GM18951 (cell line): Measurements from ENCODE around the gene ODAD4.

Experiments
- POLR2A ChIP-seq: IDR thresholded peaks from 4 replicates; pipeline ENCODE4 v1.6.1; 2011; ENCODE audit warnings: mild to moderate bottlenecking; ENCODE audit not compliant: insufficient read length, insufficient read depth; ENCODE audit errors: extremely low read depth
- in situ Hi-C: fragments of 300-500 bp; cut with MboI; formaldehyde crosslinking; loops from one replicate; pipeline ENCODE4 v1.12.0; 2022; ENCODE audit warnings: low sequenced_read_pairs, mixed read lengths, inconsistent platforms; ENCODE audit not compliant: unreplicated experiment

The ODAD4 gene

DNA sequence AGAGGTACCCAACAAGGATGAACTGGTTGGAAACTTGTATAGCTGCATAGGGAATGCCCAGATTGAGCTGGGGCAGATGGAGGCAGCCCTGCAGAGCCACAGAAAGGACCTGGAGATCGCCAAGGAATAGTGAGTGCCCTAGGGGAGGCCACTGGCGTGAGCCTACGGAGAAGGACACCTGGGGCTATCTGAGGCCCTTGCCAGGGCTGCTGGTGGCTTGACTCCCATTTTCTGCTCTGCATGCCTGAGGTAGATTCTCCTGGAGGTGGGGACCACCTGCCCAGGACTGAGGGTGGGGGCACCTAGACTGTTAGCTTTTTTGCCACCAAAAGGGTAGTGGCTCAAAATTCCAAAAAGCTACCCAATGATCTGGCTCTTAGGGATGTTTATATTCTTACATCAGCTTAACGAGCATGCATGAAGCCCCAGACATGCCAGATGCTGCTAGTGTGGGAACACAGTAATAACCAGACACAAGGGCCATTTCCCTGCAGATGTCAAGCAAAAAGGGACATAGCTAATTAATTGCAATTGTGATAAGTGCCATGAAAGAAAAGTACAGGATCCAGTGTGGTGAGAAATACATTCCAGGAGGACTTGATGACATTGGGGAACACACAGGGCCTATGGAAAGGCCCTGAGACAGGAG is 8.8 kb downstream of the ODAD4 start:
- in situ Hi-C loops, result no loop called here
- no peak for TF ChIP-seq POLR2A

DNA sequence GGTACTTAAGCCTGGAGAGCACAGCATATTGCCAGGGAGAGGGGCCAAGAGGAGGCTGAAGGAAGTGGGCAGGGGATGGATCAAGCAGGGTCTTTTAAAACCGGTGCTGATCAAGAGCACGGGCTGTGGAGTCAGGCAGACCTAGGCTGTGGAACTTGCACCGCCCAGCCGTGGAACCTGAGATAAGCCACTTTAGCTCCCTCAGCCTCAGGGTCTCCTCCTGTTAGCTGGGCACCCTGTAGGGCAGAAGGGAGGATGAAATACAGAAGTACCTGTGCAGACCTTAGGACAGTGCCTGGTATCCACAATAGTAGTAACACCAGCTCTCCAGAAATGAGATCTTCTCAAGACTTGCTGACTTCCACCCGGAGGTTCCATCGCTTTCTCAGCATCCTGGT is 9.3 kb downstream of the ODAD4 start:
- in situ Hi-C loops, result no loop called here
- TF ChIP-seq POLR2A, result no peak

DNA sequence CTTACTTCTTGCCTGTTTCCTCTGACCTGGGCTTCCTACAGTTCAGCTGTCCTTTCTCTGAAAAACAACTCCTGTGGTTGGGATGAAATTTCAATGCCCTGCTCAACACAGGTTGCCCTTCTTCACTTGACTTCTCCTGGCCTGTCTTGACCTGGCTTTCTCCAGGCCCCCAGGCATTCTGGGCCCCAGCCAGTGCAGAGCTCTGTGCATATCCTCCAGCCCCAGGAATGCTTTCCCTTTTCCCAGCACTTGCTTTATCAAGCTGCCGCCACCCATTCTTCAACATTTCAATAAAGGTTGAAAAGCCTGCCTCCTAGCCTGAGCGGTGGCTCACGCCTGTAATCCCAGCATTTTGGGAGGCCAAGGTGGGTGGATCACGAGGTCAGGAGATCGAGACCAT is 10.8 kb downstream of the ODAD4 start:
- TF ChIP-seq POLR2A, result no peak
- in situ Hi-C loops, result no loop called here

DNA sequence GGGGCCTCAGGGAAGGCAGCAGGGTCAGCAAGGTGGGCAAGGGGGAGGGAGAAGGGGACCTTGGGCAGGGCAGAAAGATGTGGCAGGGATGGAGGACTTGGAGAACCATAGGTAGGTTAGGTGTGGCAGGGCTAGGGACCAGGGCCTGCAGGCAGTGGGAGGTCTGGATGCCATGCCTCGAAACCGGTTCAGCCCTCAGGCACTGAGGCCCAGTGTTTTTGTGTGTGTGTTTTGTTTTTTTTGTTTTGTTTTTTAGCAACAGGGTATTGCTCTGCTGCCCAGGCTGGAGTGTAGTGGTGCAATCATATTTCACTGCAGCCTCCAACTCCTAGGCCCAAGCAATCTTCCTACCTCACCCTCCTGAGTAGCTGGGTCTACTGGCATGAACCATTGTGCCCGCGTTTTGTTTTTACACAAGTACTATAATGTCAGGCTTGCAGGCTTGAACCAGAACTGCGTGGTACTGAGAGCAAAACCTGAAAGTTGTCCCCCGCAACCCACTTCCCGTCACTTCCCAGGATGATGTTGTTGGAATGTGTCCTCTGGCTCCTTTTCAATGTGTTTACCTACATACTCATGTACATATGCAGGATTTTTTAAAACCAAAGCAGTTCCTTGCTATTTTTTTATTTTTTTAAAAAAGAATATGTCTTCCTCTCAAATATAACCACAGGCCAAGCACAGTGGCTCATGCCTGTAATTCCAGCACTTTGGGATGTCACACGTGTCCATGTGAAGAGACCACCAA is 12.4 kb downstream of the ODAD4 start:
- in situ Hi-C loops, result no loop called here
- TF ChIP-seq POLR2A, result no peak

DNA sequence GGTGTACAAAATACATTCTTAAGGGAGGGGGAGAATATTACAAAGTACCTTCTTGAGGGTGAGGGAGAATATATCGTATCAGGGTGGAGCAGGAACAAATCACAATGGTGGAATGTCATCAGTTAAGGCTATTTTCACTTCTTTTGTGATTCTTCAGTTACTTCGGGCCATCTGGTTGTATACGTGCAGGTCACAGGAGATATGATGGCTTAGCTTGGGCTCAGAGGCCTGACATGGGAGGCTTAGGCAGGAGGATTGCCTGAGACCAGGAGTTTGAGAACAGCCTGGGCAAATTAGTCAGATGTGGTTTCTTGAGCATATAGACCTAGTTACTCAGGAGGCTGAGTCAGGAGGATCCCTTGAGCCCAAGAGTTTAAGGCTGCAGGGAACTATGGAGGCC is 13.1 kb downstream of the ODAD4 start:
- TF ChIP-seq POLR2A, result no peak
- in situ Hi-C loops, result no loop called here

DNA sequence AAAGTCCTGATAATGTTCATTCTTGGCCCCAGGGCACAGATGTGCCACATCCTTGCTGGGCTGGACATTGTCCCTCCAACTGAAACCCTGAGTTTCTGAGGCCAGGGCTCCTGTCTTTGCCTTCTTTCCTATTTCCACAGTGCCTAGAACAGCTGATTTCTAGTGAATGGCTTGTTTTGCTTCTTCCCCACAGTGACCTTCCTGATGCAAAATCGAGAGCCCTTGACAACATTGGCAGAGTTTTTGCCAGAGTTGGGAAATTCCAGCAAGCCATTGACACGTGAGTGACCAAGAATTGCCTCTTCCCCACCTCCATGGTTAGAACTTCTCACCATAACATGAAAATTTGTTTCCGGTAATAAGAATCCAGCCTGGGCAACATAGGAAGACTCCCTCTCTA is 14.5 kb downstream of the ODAD4 start:
- in situ Hi-C loops, result no loop called here
- TF ChIP-seq POLR2A, result no peak

DNA sequence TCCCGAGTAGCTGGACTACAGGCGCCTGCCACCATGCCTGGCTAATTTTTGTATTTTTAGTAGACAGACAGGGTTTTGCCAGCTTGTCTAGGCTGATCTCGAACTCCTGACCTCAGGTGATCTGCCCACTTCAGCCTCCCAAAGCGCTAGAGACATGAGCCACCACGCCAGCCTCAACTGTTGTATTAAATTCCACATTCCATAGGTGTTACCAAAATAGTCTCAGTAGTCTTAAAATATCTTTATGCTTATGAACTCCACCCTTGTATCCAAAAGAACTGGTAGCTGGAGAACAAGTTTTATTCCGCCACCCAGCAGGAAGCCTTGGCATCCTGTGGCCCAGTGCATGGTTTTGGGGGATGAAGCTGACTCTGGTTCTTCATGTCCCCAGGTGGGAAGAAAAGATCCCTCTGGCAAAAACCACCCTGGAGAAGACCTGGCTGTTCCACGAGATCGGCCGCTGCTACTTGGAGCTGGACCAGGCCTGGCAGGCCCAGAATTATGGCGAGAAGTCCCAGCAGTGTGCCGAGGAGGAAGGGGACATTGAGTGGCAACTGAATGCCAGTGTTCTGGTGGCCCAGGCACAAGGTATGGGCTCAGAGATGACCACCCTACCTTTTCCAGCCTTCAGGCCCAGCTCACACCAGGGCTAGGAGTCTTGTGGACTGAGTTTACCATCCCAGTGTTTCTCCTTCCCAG is 18.5 kb downstream of the ODAD4 start:
- in situ Hi-C loops, result no loop called here

DNA sequence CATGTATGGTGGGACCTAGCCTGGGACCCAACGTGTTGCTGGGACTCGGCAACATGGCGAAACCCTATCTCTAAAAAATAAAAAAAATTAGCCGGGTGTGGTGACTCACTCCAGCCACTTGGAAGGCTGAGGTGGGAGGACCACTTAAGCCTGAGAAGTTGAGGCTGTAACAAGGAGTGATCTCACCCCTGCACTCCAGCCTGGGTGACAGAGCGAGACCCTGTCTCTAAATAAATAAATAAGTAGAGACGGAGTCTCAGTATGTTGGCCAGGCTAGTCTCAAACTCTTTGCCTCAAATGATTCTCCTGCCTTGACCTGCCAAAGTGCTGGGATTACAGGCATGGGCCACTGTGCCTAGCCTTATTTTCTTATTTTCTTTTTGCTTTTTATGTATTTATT is 26.1 kb downstream of the ODAD4 start:
- no peak for TF ChIP-seq POLR2A
- in situ Hi-C loops, result no loop called here

More for the DNA sequence above, 18.5 kb downstream of the ODAD4 start:
- no peak for TF ChIP-seq POLR2A

DNA sequence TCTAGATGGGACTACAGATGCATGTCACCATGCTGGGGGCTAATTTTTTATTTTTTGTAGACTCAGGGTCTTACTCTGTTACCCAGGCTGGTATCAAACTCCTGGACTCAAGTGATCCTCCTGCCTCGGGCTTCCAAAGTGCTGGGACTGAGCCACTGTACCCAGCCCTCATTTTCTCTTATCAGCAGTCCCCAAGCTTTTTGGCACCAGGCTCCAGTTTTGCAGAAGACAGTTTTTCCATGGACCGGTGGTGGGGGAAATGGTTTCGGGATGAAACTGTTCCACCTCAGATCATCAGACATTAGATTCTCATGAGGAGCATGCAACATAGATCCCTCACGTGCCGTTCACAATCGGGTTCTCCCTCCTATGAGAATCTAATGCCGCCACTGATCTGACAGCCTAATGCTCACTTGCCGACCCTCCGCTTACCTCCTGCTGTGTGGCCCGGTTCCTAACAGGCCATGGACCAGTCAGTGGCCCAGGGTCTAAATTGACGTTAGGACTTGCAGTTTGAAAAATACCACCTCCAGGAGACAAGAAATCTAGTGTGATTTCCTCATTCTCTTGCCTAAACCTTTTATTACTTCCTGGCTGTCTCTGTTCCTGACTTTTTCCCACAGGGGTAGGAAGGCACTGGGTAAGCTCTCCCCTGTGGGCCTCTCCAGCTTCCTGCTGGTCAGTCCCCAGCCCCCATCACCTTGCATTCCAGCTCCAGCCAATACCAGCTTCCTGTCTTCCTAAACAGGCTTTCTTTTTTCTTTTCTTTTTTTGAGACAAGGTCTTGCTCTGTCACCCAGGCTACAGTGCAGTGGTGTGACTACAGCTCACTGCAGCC is 26.8 kb downstream of the ODAD4 start:
- in situ Hi-C loops, result no loop called here
- no peak for TF ChIP-seq POLR2A

DNA sequence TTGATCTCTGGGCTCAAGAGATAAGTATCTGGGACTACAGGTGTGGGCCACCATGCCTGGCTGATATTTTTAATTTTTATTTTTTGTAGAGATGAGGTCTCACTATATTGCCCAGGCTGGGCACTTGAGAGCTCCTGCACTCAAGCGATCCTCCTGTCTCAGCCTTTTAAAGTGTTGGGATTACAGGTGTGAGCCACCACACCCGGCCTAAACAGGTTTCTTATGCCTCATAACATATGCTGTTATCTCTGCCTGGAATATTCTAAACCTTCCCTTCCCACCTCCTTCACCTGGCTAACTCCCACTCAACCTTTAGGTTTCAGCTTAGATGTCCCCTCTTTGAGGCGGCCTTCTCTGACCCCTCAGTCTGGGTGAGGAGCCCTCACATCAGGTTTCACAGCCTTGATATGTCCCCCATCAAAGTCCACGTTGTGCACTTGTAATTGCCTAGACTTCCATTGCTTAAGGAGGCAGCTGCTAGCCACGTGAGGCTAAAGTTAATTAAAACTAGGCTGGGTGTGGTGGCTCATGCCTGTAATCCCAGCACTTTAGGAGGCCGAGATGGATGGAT is 27.5 kb downstream of the ODAD4 start:
- in situ Hi-C loops, result no loop called here
- no peak for TF ChIP-seq POLR2A

DNA sequence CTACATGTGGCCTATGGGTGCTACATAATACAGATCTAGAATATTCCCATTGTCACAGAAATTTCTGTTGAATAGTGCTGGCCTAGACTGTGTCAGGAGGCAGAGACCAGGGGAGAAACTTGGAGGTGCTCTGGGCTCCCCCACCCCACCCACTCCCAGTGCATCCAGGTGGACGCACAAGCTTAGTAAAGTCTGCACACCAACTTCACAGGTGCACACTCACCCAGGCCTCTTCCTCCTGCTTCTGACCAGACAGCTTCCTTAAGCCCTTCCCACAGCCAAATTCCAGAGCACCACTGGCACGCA is 28.6 kb downstream of the ODAD4 start:
- in situ Hi-C loops, result no loop called here
- TF ChIP-seq POLR2A, result no peak

DNA sequence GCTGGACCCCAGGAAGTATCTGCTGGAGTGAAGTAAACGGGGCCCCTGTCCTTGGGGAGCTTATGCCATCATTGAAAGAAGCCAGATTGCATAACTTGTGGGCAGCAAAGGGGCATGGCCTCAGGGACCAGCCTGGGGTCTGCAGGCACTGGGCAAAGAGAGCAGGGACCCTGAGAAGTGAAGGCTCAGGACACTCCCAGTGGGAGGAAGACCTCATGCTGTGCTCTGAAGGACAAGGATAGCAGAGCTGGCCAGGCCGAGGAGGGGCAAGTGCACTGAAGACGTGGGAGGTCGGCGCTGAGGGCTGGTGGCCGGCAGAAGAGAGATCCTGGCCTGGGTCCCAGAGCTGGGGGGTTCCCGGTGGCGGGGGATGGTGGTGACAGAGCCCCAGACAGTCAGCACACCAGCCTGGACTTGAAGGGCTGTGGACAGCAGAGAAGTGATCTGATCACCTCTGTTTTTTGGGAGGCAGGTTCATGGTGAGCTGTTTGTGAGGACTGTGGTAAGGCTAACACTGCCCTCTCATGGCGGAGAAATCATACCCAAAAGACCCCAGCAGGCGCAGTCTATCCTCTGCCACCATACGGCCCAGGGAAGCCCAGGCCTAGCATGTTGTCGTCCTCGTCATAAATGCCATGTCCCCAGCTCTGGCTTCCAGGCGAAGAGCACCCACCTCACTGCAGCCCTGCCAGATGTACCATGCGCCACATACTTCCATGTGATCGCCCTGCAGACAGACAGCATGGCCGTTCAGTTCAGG is 29.1 kb downstream of the ODAD4 start:
- TF ChIP-seq POLR2A, result no peak

More for the DNA sequence above, 29.1 kb downstream of the ODAD4 start:
- in situ Hi-C loops, result loop anchor here (10.0 kb wide), 2 partner anchors 155 to 445 kb away; partner anchors contain the start of gene DHX58
